K562 (cell line): ENCODE results near the gene PRDM12. TPM values are rescaled to one million over a fixed set of nuclear protein-coding genes. Genes with fewer than 3 reads are reported as not detected.

ENCODE experiments used
- AFF4 ChIP-seq: sonication (generic); formaldehyde crosslinking; IDR thresholded peaks from 2 replicates; pipeline ENCODE4 v1.8.0; 2023; ENCODE audit warnings: mild to moderate bottlenecking, missing genetic modification reagents
- FOXJ3 ChIP-seq: sonication (generic); formaldehyde crosslinking; IDR thresholded peaks from 2 replicates; pipeline ENCODE4 v1.4.0; 2020; ENCODE audit warnings: mild to moderate bottlenecking, missing genetic modification reagents
- GTF2B ChIP-seq: IDR thresholded peaks from 2 replicates; pipeline ENCODE4 v1.6.1; 2011; ENCODE audit not compliant: insufficient read length; ENCODE audit errors: extremely low read depth
- HNRNPL ChIP-seq: fragments of 200-400 bp; formaldehyde crosslinking; IDR thresholded peaks from 2 replicates; pipeline ENCODE4 v1.6.1; 2017; ENCODE audit warnings: low read depth, mild to moderate bottlenecking, low read length
- KDM2B ChIP-seq: fragments of 250-450 bp; sonication (Bioruptor Pico); IDR thresholded peaks from 2 replicates; pipeline ENCODE4 v1.8.0; 2021; ENCODE audit warnings: mild to moderate bottlenecking, moderate library complexity
- KLF13 ChIP-seq: fragments of 450-650 bp; IDR thresholded peaks from 2 replicates; pipeline ENCODE4 v1.6.1; 2016; ENCODE audit warnings: missing genetic modification characterization, low read depth, mild to moderate bottlenecking, missing compliant biosample characterization, moderate library complexity, borderline replicate concordance
- MYC ChIP-seq, 2 experiments: fragments of 250-450 bp in 1 of 2; sonication (Bioruptor Pico) in 1 of 2; IDR thresholded peaks; 2 replicates each; pipeline versions ENCODE4 v1.5.1 to v1.6.1; 2012 to 2021; ENCODE audit warnings: low read depth in 2 of 2, borderline replicate concordance in 1 of 2, improper control_type of control experiment in 1 of 2, low read length in 1 of 2, mild to moderate bottlenecking in 1 of 2, moderate library complexity in 1 of 2
- MYNN ChIP-seq, 2 experiments: sonication (generic); formaldehyde crosslinking in 1 of 2; IDR thresholded peaks; 2 replicates each; pipeline versions ENCODE4 v1.5.0 to v1.6.1; 2016 to 2020; ENCODE audit warnings: antibody characterized with exemption in 1 of 2, missing genetic modification reagents in 1 of 2
- NCOA4 ChIP-seq: fragments of 450-650 bp; IDR thresholded peaks from 2 replicates; pipeline ENCODE4 v1.6.1; 2018; ENCODE audit warnings: mild to moderate bottlenecking; ENCODE audit not compliant: partially characterized antibody
- NUFIP1 ChIP-seq: fragments of 450-650 bp; IDR thresholded peaks from 2 replicates; pipeline ENCODE4 v1.6.1; 2018; ENCODE audit not compliant: partially characterized antibody
- RREB1 ChIP-seq: fragments of 250-450 bp; sonication (Bioruptor Pico); IDR thresholded peaks from 2 replicates; pipeline ENCODE4 v1.4.0; 2020
- SPI1 ChIP-seq: IDR thresholded peaks from 2 replicates; pipeline ENCODE4 v1.6.1; 2011; ENCODE audit warnings: low read depth, low read length, control low read depth, borderline replicate concordance
- TAF1 ChIP-seq: IDR thresholded peaks from 2 replicates; pipeline ENCODE4 v1.6.1; 2011; ENCODE audit warnings: mild to moderate bottlenecking, low read length, moderate library complexity; ENCODE audit not compliant: insufficient read depth, control insufficient read depth, severe bottlenecking; ENCODE audit errors: extremely low read depth
- TCF15 ChIP-seq: fragments of 250-450 bp; sonication (Bioruptor Pico); IDR thresholded peaks from 2 replicates; pipeline ENCODE4 v1.8.0; 2022; ENCODE audit warnings: moderate library complexity, mild to moderate bottlenecking, inconsistent platforms
- polyA plus RNA-seq, 8 experiments: library from polyadenylated mRNA; depleted of rRNA in 4 of 8; stranded (reverse) in 5 of 8; unstranded in 3 of 8; fragments of >200 nt; fragmentation: Nextera tagmentation in 2 of 8; fragmentation: Illumina TruSeq in 1 of 8; extraction: Ambion mirVana in 2 of 8; extraction: Trizol in 1 of 8; gene quantifications; 2 replicates each; pipeline versions ENCODE4 v1.2.1 to v1.2.3, GENCODE V29; 2011 to 2014; ENCODE audit warnings: inconsistent platforms in 1 of 8, missing spikeins in 1 of 8
- total RNA-seq, 7 experiments: library from RNA; depleted of rRNA in 6 of 7; stranded (reverse); fragments of >200 nt in 6 of 7; fragmentation: Illumina TruSeq in 2 of 7; extraction: Trizol in 2 of 7; gene quantifications; 2 replicates each; pipeline versions ENCODE4 v1.2.1 to v1.2.3, GENCODE V29; 2011 to 2021; ENCODE audit warnings: low replicate concordance in 1 of 7

PRDM12 gene
- total and polyA plus RNA-seq, 9 of the 15 experiments (the other 6 are each of a cell fraction or from before 2014, with no cell fraction given), result 0.04 to 0.22 (median 0.07) TPM; not detected in 3

GRCh38 chr9:130682421-130683121, 18.2 kb downstream of the PRDM12 start (continued):
- TF ChIP-seq AFF4 (CRISPR knock-in tag) (no peak), NCOA4 (no peak), GTF2B (no peak), TAF1 (no peak), KDM2B (peak; percentile 71; the same call in 1 of the 2 replicates), MYNN (IDR thresholded peaks at IDR 0.05) (peak; percentile 42; the same call in 1 of the 2 replicates), MYNN (CRISPR knock-in tag; IDR thresholded peaks at IDR 0.05) (no peak), KLF13 (tag) (no peak), MYC (IDR thresholded peaks at IDR 0.05; ENCODE audit: low read depth, low read length) (0 out of 2 replicates have a peak, but pooled peaks have one; percentile 35), MYC (CRISPR knock-in tag; IDR thresholded peaks at IDR 0.05; ENCODE audit: borderline replicate concordance, low read depth) (no peak), TCF15 (CRISPR knock-in tag) (no peak), RREB1 (CRISPR knock-in tag) (no peak), HNRNPL (peak; percentile 47; the same call in 1 of the 2 replicates), SPI1 (peak; percentile 49), FOXJ3 (no peak), NUFIP1 (no peak)
